ENCODE results near the gene YWHAQ. TPM values are rescaled to one million over a fixed set of nuclear protein-coding genes. Genes with fewer than 3 reads are reported as not detected.

The YWHAQ gene
- total and polyA plus RNA-seq, 2 donors from 2014 or later: 168 to 262 TPM

GRCh38 chr2:9547262-9547991 is 83.4 kb downstream of the YWHAQ start:
- H3K27ac ChIP-seq (ENCODE audit: low read depth in 2 of 2, low read length in 2 of 2): no peak overlapping the region
- intact Hi-C loops (cut with DNase I): no loop called here
- peaks cover 0 to 9% (median 7%) of the 10 kb centered on the region in 3 donors for H3K4me1 ChIP-seq (ENCODE audit: control insufficient read depth in 2 of 3, insufficient read depth in 2 of 3, low read depth in 1 of 3, low read length in 3 of 3)

GRCh38 chr2:9545502-9545901 is 85.3 kb downstream of the YWHAQ start:
- no peak for FAIRE-seq
- H3K4me3 ChIP-seq (ENCODE audit: low read length in 3 of 3): no peak overlapping the region
- no peak for DNase-seq
- intact Hi-C loops (cut with DNase I): no loop called here
- H3K27ac ChIP-seq (ENCODE audit: low read depth in 2 of 2, low read length in 2 of 2): no peak overlapping the region
- no peak for TF ChIP-seq CTCF (IDR thresholded peaks at IDR 0.05; ENCODE audit: borderline replicate concordance, extremely low read depth, insufficient read depth)
- H3K27me3 ChIP-seq (ENCODE audit: control insufficient read depth, insufficient read depth, low read length): no peaks in the 10 kb centered on the region
- H3K36me3 ChIP-seq (ENCODE audit: control insufficient read depth in 2 of 3, insufficient read depth in 3 of 3, low read length in 3 of 3): no peaks in the 10 kb centered on the region
- peaks cover 0 to 7% (median 5%) of the 10 kb centered on the region in 3 donors for H3K4me1 ChIP-seq (ENCODE audit: control insufficient read depth in 2 of 3, insufficient read depth in 2 of 3, low read depth in 1 of 3, low read length in 3 of 3)
- no peaks in the 10 kb centered on the region for H3K9me3 ChIP-seq (ENCODE audit: control insufficient read depth in 2 of 3, insufficient read depth in 1 of 3, low read length in 3 of 3)
- H3K9ac ChIP-seq (ENCODE audit: low read length in 3 of 3): no peak overlapping the region

More at GRCh38 chr2:9547262-9547991, 83.4 kb downstream of the YWHAQ start:
- Histone ChIP-seq H3K9ac (ENCODE audit: low read length in 3 of 3) (no peak overlapping the region), H3K9me3 (ENCODE audit: control insufficient read depth in 2 of 3, insufficient read depth in 1 of 3, low read length in 3 of 3) (no peaks in the 10 kb centered on the region), H3K27me3 (ENCODE audit: control insufficient read depth, insufficient read depth, low read length) (no peaks in the 10 kb centered on the region), H3K36me3 (ENCODE audit: control insufficient read depth in 2 of 3, insufficient read depth in 3 of 3, low read length in 3 of 3) (no peaks in the 10 kb centered on the region), H3K4me3 (ENCODE audit: low read length in 3 of 3) (no peak overlapping the region)
- no peak for TF ChIP-seq CTCF (IDR thresholded peaks at IDR 0.05; ENCODE audit: borderline replicate concordance, extremely low read depth, insufficient read depth)
- FAIRE-seq: no peak
- DNase-seq: no peak

- Histone ChIP-seq H3K27ac (ENCODE audit: low read depth in 2 of 2, low read length in 2 of 2) (no peak overlapping the region), H3K4me3 (ENCODE audit: low read length in 3 of 3) (no peak overlapping the region), H3K4me1 (ENCODE audit: control insufficient read depth in 2 of 3, insufficient read depth in 2 of 3, low read depth in 1 of 3, low read length in 3 of 3) (peaks cover 0 to 10% (median 7%) of the 10 kb centered on the region in 3 donors), H3K9ac (ENCODE audit: low read length in 3 of 3) (no peak overlapping the region), H3K9me3 (ENCODE audit: control insufficient read depth in 2 of 3, insufficient read depth in 1 of 3, low read length in 3 of 3) (no peaks in the 10 kb centered on the region), H3K27me3 (ENCODE audit: control insufficient read depth, insufficient read depth, low read length) (no peaks in the 10 kb centered on the region), H3K36me3 (ENCODE audit: control insufficient read depth in 2 of 3, insufficient read depth in 3 of 3, low read length in 3 of 3) (no peaks in the 10 kb centered on the region)
- intact Hi-C loops (cut with DNase I): no loop called here
- DNase-seq (no peak), FAIRE-seq (no peak)
- TF ChIP-seq CTCF (IDR thresholded peaks at IDR 0.05; ENCODE audit: borderline replicate concordance, extremely low read depth, insufficient read depth): no peak
These were observed 87.2 kb downstream of the YWHAQ start for GRCh38 chr2:9543557-9543956.
